Measurements from ENCODE around the gene L3MBTL4. TPM values are rescaled to one million over a fixed set of nuclear protein-coding genes. Genes with fewer than 3 reads are reported as not detected.

Gene L3MBTL4
- total and polyA plus RNA-seq, 4 donors: 2.3 to 15.0 (median 5.0) TPM

GRCh38 chr18:6270771-6271216 is 143.9 kb downstream of the L3MBTL4 start:
- no peaks in the 10 kb centered on the region for H3K4me1 ChIP-seq (ENCODE audit: control insufficient read depth in 4 of 4, insufficient read depth in 4 of 4, low read length in 3 of 4)
- H3K27me3 ChIP-seq (ENCODE audit: control insufficient read depth in 4 of 4, insufficient read depth in 4 of 4, low read length in 3 of 4): no peaks in the 10 kb centered on the region
- peaks cover 0 to 2% (median under 1%) of the 10 kb centered on the region in 4 donors for H3K36me3 ChIP-seq (ENCODE audit: control insufficient read depth in 4 of 4, insufficient read depth in 3 of 4, low read depth in 1 of 4, low read length in 3 of 4)
- TF ChIP-seq RXRA (IDR thresholded peaks at IDR 0.05) (no peak), CTCF (IDR thresholded peaks at IDR 0.05; ENCODE audit: low read depth, low read length, missing input control) (no peak), TAF1 (conservative IDR thresholded peaks at IDR 0.05) (no peak), FOXA1 (IDR thresholded peaks at IDR 0.05) (no peak), YY1 (IDR thresholded peaks at IDR 0.05) (no peak), ATF3 (IDR thresholded peaks at IDR 0.05) (no peak), GABPA (IDR thresholded peaks at IDR 0.05 in 1 of 2, conservative IDR thresholded peaks at IDR 0.05 in 1 of 2) (no peak), FOXA2 (IDR thresholded peaks at IDR 0.05) (no peak), JUND (IDR thresholded peaks at IDR 0.05) (no peak), EGR1 (IDR thresholded peaks at IDR 0.05; ENCODE audit: low read depth in 2 of 2) (no peak), REST (IDR thresholded peaks at IDR 0.05) (no peak), NR2F2 (IDR thresholded peaks at IDR 0.05) (no peak), SP1 (IDR thresholded peaks at IDR 0.05) (no peak), ZBTB33 (IDR thresholded peaks at IDR 0.05) (no peak), RAD21 (IDR thresholded peaks at IDR 0.05) (no peak), MAX (IDR thresholded peaks at IDR 0.05) (no peak), HNF4A (conservative IDR thresholded peaks at IDR 0.05) (no peak), HNF4G (IDR thresholded peaks at IDR 0.05) (no peak)
- WGBS: 82% methylated on average over 8 of the region's 8 CpGs
- no peak overlapping the region for H3K9ac ChIP-seq (ENCODE audit: low read depth in 1 of 2, low read length in 2 of 2)
- no peak overlapping the region for H3K27ac ChIP-seq (ENCODE audit: low read depth in 1 of 2, low read length in 2 of 2)
- DNase-seq (ENCODE audit: low spot score): no peak
- H3K4me3 ChIP-seq (ENCODE audit: low read depth in 1 of 3, low read length in 3 of 3): no peak overlapping the region
- no peaks in the 10 kb centered on the region for H3K9me3 ChIP-seq (ENCODE audit: control insufficient read depth in 4 of 4, low read length in 3 of 4)

All from liver (tissue), 9 donors.